ENCODE data around the gene C1orf94. TPM values are rescaled to one million over a fixed set of nuclear protein-coding genes. Genes with fewer than 3 reads are reported as not detected.

C1orf94 gene
- total and polyA plus RNA-seq, 2 donors: 0.09 TPM; not detected in 1

- no peaks in the 10 kb centered on the region for H3K36me3 ChIP-seq (ENCODE audit: control insufficient read depth in 2 of 2, insufficient read depth in 2 of 2, low read length in 1 of 2)
- H3K27ac ChIP-seq (ENCODE audit: low read depth in 1 of 2, low read length in 1 of 2): no peak overlapping the region
- 63% methylated on average over 7 of the region's 7 CpGs for WGBS
- no peaks in the 10 kb centered on the region for H3K9me3 ChIP-seq (ENCODE audit: control insufficient read depth in 2 of 2, insufficient read depth in 1 of 2, low read length in 1 of 2)
- H3K4me3 ChIP-seq (ENCODE audit: low read length in 2 of 2): no peak overlapping the region
- H3K27me3 ChIP-seq (ENCODE audit: control insufficient read depth in 2 of 2, insufficient read depth in 1 of 2, low read length in 1 of 2): no peaks in the 10 kb centered on the region
- no peak for DNase-seq (ENCODE audit: low read depth in 6 of 9, low spot score in 9 of 9)
- no peaks in the 10 kb centered on the region for H3K4me1 ChIP-seq (ENCODE audit: control insufficient read depth in 2 of 2, insufficient read depth in 2 of 2, low read length in 2 of 2)
Observed at GRCh38 chr1:34140011-34140676, 36.6 kb upstream of the C1orf94 start.

DNA sequence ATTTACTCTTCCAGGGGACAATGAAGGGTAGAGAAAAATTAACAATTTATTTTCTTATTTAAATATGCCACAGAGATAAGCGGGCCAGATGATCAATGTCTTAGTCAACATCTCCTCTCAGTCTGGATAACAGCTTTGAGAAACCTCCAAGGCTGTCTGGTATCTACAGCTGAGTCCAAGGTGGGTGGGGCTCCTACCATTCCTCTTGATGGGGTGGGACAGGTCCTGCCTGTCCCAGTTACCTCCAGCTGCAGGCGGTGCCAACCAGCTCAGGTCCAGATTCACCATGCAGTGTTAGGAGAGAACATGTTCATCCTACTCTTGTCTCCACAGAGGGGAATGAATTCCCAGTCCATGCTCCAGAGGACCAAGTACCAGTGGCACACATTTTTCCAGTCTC lies 32.7 kb upstream of the C1orf94 start:
- no peaks in the 10 kb centered on the region for H3K36me3 ChIP-seq (ENCODE audit: control insufficient read depth in 2 of 2, insufficient read depth in 2 of 2, low read length in 1 of 2)
- no peak overlapping the region for H3K27ac ChIP-seq (ENCODE audit: low read depth in 1 of 2, low read length in 1 of 2)
- no peaks in the 10 kb centered on the region for H3K4me1 ChIP-seq (ENCODE audit: control insufficient read depth in 2 of 2, insufficient read depth in 2 of 2, low read length in 2 of 2)
- DNase-seq (ENCODE audit: low read depth in 6 of 9, low spot score in 9 of 9): no peak
- no peak overlapping the region for H3K4me3 ChIP-seq (ENCODE audit: low read length in 2 of 2)
- 94% methylated on average over 2 of the region's 2 CpGs for WGBS
- no peaks in the 10 kb centered on the region for H3K27me3 ChIP-seq (ENCODE audit: control insufficient read depth in 2 of 2, insufficient read depth in 1 of 2, low read length in 1 of 2)
- no peaks in the 10 kb centered on the region for H3K9me3 ChIP-seq (ENCODE audit: control insufficient read depth in 2 of 2, insufficient read depth in 1 of 2, low read length in 1 of 2)

DNA sequence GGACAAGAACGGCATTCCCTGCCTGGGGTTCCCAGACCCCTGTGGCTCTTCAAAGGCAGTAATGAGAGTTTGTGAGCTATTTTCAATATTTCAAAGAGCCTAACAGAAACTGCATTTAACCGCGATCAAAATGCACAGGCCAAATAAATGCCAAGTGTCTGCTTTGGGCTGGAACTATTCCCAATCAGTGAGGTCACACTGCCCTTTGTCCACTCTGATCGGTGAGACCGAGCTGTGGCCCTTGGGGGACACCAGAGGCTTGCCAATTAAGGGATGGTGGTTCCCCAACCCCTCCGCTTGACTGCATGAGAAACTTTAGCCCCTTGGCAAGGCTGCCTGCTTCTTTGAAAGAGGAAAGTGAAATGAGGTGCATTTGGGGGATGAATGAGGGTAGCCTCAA lies 31.9 kb upstream of the C1orf94 start:
- 90% methylated on average over 6 of the region's 6 CpGs for WGBS
- Histone ChIP-seq H3K27ac (ENCODE audit: low read depth in 1 of 2, low read length in 1 of 2) (no peak overlapping the region), H3K36me3 (ENCODE audit: control insufficient read depth in 2 of 2, insufficient read depth in 2 of 2, low read length in 1 of 2) (no peaks in the 10 kb centered on the region), H3K27me3 (ENCODE audit: control insufficient read depth in 2 of 2, insufficient read depth in 1 of 2, low read length in 1 of 2) (no peaks in the 10 kb centered on the region), H3K4me3 (ENCODE audit: low read length in 2 of 2) (no peak overlapping the region), H3K9me3 (ENCODE audit: control insufficient read depth in 2 of 2, insufficient read depth in 1 of 2, low read length in 1 of 2) (no peaks in the 10 kb centered on the region), H3K4me1 (ENCODE audit: control insufficient read depth in 2 of 2, insufficient read depth in 2 of 2, low read length in 2 of 2) (no peaks in the 10 kb centered on the region)
- no peak for DNase-seq (ENCODE audit: low read depth in 6 of 9, low spot score in 9 of 9)

- Histone ChIP-seq H3K27me3 (ENCODE audit: control insufficient read depth in 2 of 2, insufficient read depth in 1 of 2, low read length in 1 of 2) (no peaks in the 10 kb centered on the region), H3K4me1 (ENCODE audit: control insufficient read depth in 2 of 2, insufficient read depth in 2 of 2, low read length in 2 of 2) (no peaks in the 10 kb centered on the region), H3K36me3 (ENCODE audit: control insufficient read depth in 2 of 2, insufficient read depth in 2 of 2, low read length in 1 of 2) (no peaks in the 10 kb centered on the region), H3K4me3 (ENCODE audit: low read length in 2 of 2) (no peak overlapping the region), H3K9me3 (ENCODE audit: control insufficient read depth in 2 of 2, insufficient read depth in 1 of 2, low read length in 1 of 2) (no peaks in the 10 kb centered on the region), H3K27ac (ENCODE audit: low read depth in 1 of 2, low read length in 1 of 2) (no peak overlapping the region)
- no peak for DNase-seq (ENCODE audit: low read depth in 6 of 9, low spot score in 9 of 9)
- WGBS: 11% methylated on average over 4 of the region's 4 CpGs
Observed at GRCh38 chr1:34147301-34147700, 29.4 kb upstream of the C1orf94 start.

DNA sequence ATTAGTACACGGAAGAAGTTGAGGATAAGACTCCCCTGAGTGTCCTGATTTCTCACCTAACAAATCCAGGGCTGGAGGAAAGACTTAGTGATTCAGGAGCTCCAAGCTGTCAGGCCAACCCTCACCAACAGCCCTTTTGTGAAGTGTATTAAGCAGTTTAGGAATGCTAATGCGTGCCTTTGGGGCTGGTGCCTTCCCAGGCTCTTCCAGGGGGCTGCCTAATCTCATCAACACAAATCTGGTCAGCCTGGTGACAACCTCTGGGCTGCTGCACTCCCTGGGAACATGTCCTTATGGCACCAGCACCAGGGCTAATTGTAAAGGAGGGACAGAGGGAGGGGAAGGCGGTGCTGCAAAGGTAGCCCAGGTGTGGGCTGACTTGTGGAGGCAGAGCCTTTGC lies 27.2 kb upstream of the C1orf94 start:
- Histone ChIP-seq H3K27ac (ENCODE audit: low read depth in 1 of 2, low read length in 1 of 2) (no peak overlapping the region), H3K4me3 (ENCODE audit: low read length in 2 of 2) (no peak overlapping the region), H3K36me3 (ENCODE audit: control insufficient read depth in 2 of 2, insufficient read depth in 2 of 2, low read length in 1 of 2) (no peaks in the 10 kb centered on the region), H3K27me3 (ENCODE audit: control insufficient read depth in 2 of 2, insufficient read depth in 1 of 2, low read length in 1 of 2) (no peaks in the 10 kb centered on the region), H3K9me3 (ENCODE audit: control insufficient read depth in 2 of 2, insufficient read depth in 1 of 2, low read length in 1 of 2) (no peaks in the 10 kb centered on the region), H3K4me1 (ENCODE audit: control insufficient read depth in 2 of 2, insufficient read depth in 2 of 2, low read length in 2 of 2) (no peaks in the 10 kb centered on the region)
- 32% methylated on average over 3 of the region's 3 CpGs for WGBS
- DNase-seq (ENCODE audit: low read depth in 6 of 9, low spot score in 9 of 9): no peak

- 98% methylated on average over 4 of the region's 4 CpGs for WGBS
- no peak overlapping the region for H3K27ac ChIP-seq (ENCODE audit: low read depth in 1 of 2, low read length in 1 of 2)
- no peaks in the 10 kb centered on the region for H3K9me3 ChIP-seq (ENCODE audit: control insufficient read depth in 2 of 2, insufficient read depth in 1 of 2, low read length in 1 of 2)
- no peaks in the 10 kb centered on the region for H3K27me3 ChIP-seq (ENCODE audit: control insufficient read depth in 2 of 2, insufficient read depth in 1 of 2, low read length in 1 of 2)
- H3K4me1 ChIP-seq (ENCODE audit: control insufficient read depth in 2 of 2, insufficient read depth in 2 of 2, low read length in 2 of 2): no peaks in the 10 kb centered on the region
- no peak for DNase-seq (ENCODE audit: low read depth in 6 of 9, low spot score in 9 of 9)
- no peaks in the 10 kb centered on the region for H3K36me3 ChIP-seq (ENCODE audit: control insufficient read depth in 2 of 2, insufficient read depth in 2 of 2, low read length in 1 of 2)
- H3K4me3 ChIP-seq (ENCODE audit: low read length in 2 of 2): no peak overlapping the region
Observed at GRCh38 chr1:34153246-34153645, 23.5 kb upstream of the C1orf94 start.

GRCh38 chr1:34155860-34156259 lies 20.8 kb upstream of the C1orf94 start:
- Histone ChIP-seq H3K27me3 (ENCODE audit: control insufficient read depth in 2 of 2, insufficient read depth in 1 of 2, low read length in 1 of 2) (peaks cover 0 to 7% of the 10 kb centered on the region in 2 donors), H3K9me3 (ENCODE audit: control insufficient read depth in 2 of 2, insufficient read depth in 1 of 2, low read length in 1 of 2) (no peaks in the 10 kb centered on the region), H3K27ac (ENCODE audit: low read depth in 1 of 2, low read length in 1 of 2) (no peak overlapping the region), H3K4me3 (ENCODE audit: low read length in 2 of 2) (no peak overlapping the region), H3K4me1 (ENCODE audit: control insufficient read depth in 2 of 2, insufficient read depth in 2 of 2, low read length in 2 of 2) (no peaks in the 10 kb centered on the region), H3K36me3 (ENCODE audit: control insufficient read depth in 2 of 2, insufficient read depth in 2 of 2, low read length in 1 of 2) (no peaks in the 10 kb centered on the region)
- 91% methylated on average over 2 of the region's 2 CpGs for WGBS
- no peak for DNase-seq (ENCODE audit: low read depth in 6 of 9, low spot score in 9 of 9)

- 61% methylated on average over 3 of the region's 3 CpGs for WGBS
- peaks cover 8 to 16% of the 10 kb centered on the region in 2 donors for H3K27me3 ChIP-seq (ENCODE audit: control insufficient read depth in 2 of 2, insufficient read depth in 1 of 2, low read length in 1 of 2)
Observed at GRCh38 chr1:34156739-34157138, 20.0 kb upstream of the C1orf94 start.

DNA sequence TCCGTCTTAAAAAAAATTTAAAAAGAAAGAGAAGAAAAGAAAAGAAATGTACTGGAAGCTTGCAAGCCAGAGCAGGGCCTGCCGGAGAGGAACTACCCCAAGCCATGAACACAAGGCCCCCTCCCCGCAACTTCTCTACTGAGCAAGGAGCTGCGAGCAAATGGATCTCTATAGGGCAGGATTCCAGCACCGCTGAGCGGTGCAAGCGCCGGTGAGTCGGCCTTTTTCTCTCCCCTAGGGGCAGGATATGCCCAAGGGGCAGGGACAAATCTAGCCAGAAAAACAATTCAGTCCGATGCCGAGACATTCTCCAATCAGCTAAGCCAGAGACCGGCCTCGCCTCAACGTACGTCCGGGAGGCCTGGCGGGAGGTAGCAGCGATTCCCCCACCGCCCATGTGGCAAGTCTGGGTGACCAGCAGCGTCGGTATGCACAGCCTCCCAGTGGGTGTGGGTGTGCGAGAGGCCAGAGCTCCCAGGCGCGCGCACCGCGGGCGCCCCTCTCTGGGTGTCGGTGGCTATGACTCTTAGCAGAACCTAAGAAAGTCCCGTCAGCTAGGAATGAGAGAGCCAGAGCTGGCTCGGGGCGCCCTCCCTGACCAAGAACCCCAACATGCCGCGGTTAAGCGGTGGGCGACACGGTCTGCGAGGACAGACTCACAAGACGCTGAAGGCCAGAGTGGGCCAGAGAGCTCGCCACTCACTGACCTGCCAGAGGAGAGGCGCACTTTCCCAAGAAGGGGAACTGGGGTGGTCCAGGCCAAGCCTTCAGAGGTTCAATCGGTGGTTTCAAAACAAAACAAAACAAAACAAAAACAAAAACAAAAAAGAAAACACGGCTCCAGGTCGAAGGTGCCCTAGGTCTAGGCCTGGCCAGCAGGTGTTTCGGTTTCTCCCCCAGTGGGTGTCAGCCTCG lies 13.6 kb upstream of the C1orf94 start:
- Histone ChIP-seq H3K27me3 (ENCODE audit: control insufficient read depth in 2 of 2, insufficient read depth in 1 of 2, low read length in 1 of 2) (peaks cover 56 to 77% of the 10 kb centered on the region in 2 donors), H3K4me1 (ENCODE audit: control insufficient read depth in 2 of 2, insufficient read depth in 2 of 2, low read length in 2 of 2) (no peaks in the 10 kb centered on the region), H3K36me3 (ENCODE audit: control insufficient read depth in 2 of 2, insufficient read depth in 2 of 2, low read length in 1 of 2) (no peaks in the 10 kb centered on the region), H3K27ac (ENCODE audit: low read depth in 1 of 2, low read length in 1 of 2) (no peak overlapping the region), H3K9me3 (ENCODE audit: control insufficient read depth in 2 of 2, insufficient read depth in 1 of 2, low read length in 1 of 2) (no peaks in the 10 kb centered on the region), H3K4me3 (ENCODE audit: low read length in 2 of 2) (no peak overlapping the region)
- DNase-seq (ENCODE audit: low read depth in 6 of 9, low spot score in 9 of 9): peak in 3 of 9 donors; percentile 7 to 18 (median 14)
- WGBS: 3% methylated on average over 46 of the region's 46 CpGs

More at GRCh38 chr1:34156739-34157138, 20.0 kb upstream of the C1orf94 start:
- H3K36me3 ChIP-seq (ENCODE audit: control insufficient read depth in 2 of 2, insufficient read depth in 2 of 2, low read length in 1 of 2): no peaks in the 10 kb centered on the region
- no peak overlapping the region for H3K27ac ChIP-seq (ENCODE audit: low read depth in 1 of 2, low read length in 1 of 2)
- no peak overlapping the region for H3K4me3 ChIP-seq (ENCODE audit: low read length in 2 of 2)
- H3K9me3 ChIP-seq (ENCODE audit: control insufficient read depth in 2 of 2, insufficient read depth in 1 of 2, low read length in 1 of 2): no peaks in the 10 kb centered on the region
- DNase-seq (ENCODE audit: low read depth in 6 of 9, low spot score in 9 of 9): no peak
- no peaks in the 10 kb centered on the region for H3K4me1 ChIP-seq (ENCODE audit: control insufficient read depth in 2 of 2, insufficient read depth in 2 of 2, low read length in 2 of 2)
